DMS153 treated with DMSO at 0.1 percent for 48 hours (cell line): ENCODE data around the gene SIRPB2.
"Not testable (repeated sequence)": the region's sequence is repeated elsewhere in the genome, so short reads cannot be mapped to it uniquely, and the experiment has no call there.

Experiments used
- DNase-seq: peaks from one replicate; lab custom pipeline; 2025; ENCODE audit not compliant: unreplicated experiment; lab: John Stamatoyannopoulos, UW

SIRPB2 gene

DNA sequence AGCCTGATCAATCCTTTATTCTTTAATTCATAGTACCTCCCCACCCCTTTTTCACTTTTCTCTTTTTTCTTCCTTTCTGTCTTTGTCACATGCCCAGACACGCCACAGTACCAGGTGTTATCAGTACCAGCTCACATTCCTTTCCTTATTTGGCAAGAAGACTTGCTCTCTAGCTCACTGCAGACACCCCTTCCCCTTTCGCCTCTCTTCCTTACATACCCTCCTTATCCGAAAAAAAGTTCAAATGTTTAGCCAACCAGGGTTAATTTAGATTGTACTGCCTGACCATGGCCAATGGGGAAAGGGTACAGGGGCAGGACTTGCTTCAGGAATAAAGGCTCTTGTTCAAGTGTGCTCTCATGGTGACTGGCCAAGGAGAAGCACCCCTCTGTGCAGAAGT, 9.3 kb upstream of the SIRPB2 start:
- DNase-seq = no peak

DNA sequence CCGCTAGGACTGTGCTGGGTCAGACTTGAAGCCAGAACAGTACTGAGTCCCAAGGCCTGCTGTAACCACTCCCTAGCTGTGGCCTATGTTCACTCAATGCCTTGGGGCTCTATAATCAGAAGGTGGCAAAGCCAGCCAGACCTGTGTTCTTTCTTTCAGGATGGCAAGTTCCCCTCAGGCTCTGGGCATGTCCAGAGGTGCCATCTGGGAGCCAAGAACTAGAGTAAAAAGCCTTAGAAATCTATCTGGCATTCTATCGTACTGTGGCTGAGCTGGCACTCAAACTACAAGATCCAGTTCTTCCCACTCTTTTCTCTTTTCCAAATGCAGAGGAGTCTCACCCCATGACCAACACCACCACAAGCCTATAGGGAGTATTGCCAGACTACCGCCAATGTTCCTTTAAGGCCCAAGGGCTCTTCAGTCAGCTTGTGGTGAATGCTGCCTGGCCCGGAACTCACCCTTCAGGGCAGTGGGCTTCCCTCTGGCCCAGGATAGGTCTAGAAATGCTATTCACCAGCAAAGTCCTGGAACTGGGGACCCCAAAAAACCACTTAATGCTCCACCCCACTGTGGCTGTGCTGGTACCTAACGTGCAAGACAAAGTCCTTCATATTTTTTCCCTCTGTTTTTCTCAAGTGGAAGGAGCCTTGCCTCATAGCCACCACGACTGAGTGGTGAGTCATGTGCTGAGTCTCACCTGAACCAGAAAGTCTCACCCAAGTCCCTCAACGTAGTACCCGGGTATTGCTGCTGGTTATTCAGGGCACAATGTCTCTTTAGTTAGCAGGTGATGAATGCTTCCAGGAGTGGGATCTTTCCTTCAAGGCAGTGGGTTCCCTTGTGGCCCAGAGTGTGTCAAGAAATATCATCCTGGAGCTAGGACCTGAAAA, 8.6 kb upstream of the SIRPB2 start:
- DNase-seq = no peak

DNA sequence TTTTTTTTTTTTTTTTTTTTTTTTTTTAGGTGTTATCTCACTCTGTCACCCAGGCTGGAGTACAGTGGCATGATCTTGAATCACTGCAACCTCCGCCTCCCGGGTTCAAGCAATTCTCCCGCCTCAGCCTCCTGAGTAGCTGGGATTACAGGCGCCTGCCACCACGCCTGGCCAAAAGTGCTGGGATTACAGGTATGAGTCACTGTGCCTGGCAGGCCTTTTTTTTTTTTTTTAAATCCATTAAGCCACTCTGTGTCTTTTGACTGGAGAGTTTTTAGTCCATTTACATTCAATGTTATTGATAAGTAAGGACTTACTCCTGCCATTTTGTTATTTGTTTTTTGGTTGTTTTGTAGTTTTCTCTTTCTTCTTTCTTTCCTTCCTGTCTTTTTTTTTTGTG, 6.2 kb upstream of the SIRPB2 start:
- DNase-seq = not testable (repeated sequence)

DNA sequence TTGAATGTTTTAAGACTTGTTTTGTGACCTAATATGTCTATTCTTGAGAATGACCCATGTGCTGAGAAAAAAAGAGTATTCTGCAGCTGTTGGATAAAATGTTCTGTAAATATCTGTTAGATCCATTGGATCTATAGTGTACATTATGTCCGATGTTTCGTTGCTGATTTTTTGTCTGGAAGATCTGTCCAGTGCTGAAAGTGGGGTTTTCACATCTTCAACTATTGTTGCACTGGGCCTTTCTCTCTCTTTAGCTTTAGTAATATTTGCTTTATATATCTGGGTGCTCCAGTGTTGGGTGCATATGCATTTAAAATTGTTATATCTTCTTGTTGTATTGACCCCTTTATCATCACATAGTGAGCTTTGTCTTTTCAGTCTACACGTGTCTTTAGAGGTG, 5.7 kb upstream of the SIRPB2 start:
- DNase-seq = no peak

DNA sequence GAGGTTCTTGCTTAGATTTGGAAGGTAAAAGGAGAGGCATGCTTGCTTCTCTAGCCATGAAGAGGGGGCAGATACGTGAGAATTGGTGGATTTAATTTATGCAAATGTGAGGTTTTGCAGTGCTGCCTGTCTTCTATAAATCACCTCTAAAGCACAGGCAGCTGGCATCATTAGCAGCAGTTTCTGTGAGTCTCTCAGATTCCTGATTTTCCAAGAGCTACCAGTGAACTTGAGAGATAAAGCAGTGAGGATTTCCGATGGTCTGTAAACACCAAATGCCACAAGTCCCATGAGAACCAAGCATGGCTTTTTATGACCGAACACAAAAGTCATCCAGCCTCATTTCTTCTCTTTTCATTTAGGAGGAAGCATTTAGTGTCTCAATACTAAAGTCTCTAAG, 3.2 kb upstream of the SIRPB2 start:
- DNase-seq = no peak

DNA sequence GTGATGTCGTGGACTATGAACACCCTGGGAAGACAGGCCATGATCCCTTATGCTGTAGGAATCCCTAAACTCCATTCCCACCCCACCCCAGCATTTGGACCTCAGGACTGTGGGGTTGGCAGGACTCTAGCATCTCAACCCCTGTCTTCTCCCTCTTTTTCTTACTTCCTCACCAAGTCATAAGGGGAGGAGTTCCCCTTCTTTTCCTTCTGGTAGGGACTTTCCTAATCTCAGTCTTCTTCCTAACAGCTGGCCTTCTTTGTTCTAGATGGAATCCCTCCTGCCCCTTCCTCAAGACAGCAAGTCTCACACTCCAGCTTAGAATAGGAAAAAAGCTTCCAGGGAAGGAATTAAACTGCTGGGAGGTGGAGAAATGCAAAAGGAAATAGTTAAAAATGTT, 2.3 kb upstream of the SIRPB2 start:
- DNase-seq = no peak

DNA sequence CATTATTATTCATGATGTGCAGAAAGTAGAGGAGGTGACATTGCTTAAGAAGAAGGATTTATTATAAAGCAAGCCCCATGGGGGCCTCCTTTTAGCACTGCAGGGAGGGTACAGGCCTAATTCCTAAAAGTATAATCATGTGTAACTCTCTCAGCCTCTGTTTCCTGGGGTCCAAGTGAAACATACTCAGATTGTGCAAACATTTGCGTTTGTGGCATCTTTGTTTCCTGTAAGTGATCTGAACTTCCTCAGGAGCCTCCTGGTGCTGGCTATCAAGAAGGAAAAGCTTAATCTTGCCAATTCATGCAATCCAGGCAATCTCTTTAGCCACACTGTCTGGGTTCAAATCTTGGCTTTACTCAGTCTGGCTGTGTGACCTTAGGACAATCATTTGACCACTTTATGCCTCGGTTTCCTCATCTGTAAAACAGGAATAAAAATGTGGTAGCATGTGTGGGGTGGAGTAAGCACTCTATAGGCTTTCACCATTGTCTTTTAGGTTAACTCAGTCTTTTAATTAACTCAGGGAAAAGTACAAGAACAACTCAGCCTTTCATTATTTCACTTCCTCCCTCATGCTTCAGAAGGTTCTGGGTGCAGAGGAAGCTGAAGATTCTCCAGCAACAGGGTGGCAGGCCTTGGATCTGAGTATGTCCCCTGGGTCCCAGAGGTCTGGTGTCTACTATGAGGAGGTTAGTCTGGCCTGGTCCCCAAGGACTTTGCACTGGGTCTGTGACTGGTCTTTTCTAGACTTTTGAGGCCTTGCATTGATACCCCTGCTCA, 831 bp upstream of the SIRPB2 start:
- no peak for DNase-seq

- no peak for DNase-seq
Observed at GRCh38 chr20:1490643-1491195, 501 bp downstream of the SIRPB2 start.

- no peak for DNase-seq
Observed at GRCh38 chr20:1489764-1490436, 1.3 kb downstream of the SIRPB2 start.

GRCh38 chr20:1489325-1489724, 1.9 kb downstream of the SIRPB2 start:
- DNase-seq = no peak

DNA sequence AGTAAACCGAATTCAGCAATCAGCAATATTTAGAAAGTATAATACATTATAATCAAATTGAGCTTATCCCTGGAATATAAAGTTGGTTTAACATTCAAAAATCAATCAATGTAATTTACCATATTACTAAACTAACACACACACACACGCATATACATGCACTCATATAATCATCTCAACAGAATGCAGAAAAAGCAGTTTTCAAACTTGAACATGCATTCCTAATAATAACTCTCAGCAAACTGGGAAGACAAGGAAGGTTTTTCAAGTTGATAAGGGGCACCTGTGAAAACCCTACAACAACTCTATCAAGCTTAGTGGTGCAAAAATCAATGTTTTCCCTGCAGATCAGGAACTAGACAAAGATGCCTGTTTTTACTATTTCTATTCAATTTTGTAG, 4.7 kb downstream of the SIRPB2 start:
- DNase-seq = no peak

DNA sequence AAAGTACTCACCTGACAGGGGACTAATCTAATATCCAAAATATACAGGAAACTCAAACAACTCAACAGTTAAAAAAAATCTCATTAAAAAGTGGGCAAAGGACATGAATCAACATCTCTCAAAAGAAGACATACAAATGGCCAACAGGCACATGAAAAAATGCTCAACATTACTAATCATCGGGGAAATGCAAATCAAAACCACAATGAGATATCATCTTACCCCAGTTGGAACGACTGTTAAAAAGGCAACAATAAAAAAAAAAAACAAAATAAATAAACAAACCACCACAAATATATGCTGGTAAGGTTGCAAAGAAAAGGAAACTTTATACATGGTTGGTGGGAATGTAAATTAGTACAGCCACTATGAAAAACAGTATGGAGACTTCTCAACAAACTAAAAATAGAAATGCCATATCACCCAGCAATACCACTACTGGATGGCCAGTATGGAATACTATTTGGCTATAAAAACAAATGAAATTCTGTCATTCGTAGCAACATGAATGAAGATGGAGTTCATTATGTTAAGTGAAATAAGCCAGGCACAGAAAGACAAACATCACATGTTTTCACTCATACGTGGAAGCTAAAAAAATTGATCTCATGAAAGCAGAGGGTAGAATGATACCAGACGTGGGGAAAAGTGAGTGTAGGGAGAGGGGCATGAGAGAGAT, 6.6 kb downstream of the SIRPB2 start:
- no peak for DNase-seq

- no peak for DNase-seq
Observed at GRCh38 chr20:1479831-1480595, 11.2 kb downstream of the SIRPB2 start.

GRCh38 chr20:1478566-1478965, 12.7 kb downstream of the SIRPB2 start:
- DNase-seq = no peak

DNA sequence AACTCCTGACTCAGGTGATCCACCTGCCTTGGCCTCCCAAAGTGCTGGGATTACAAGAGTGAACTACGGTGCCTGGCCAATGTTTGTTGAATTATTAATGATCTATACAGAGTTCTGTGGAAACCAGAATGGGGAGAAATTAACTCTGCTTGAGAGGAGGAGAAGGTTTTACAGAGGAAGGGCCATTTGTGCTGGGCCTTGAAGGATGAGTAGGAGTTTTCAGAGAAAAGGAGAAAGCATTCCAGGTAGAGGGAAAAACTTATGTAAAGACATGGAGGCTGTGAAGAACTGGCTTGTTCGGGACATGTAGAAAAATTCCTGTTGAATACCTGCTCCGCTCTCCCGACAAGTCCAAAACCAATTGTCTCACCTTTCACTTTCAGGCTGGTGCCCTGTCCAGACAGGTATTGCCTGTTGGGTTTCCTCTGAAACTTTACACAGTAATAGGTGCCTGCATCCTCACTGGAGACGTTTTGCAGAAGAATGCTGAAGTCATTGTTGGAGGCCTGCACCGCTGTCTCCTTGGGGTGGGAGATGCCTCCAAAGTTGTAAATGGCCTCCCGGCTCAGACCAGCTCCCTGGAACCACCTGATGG, 13.2 kb downstream of the SIRPB2 start:
- DNase-seq = no peak

- DNase-seq = no peak
Observed at GRCh38 chr20:1474817-1475603, 16.2 kb downstream of the SIRPB2 start.

GRCh38 chr20:1474325-1474724, 16.9 kb downstream of the SIRPB2 start:
- no peak for DNase-seq

GRCh38 chr20:1473246-1474220, 17.7 kb downstream of the SIRPB2 start:
- DNase-seq = no peak
